ENCODE data around the gene WDPCP. TPM values are rescaled to one million over a fixed set of nuclear protein-coding genes. Genes with fewer than 3 reads are reported as not detected.

Gene WDPCP
- total RNA-seq, 1 experiment from 2014 or later: 15.2 TPM

GRCh38 chr2:63432373-63432772, 155.9 kb downstream of the WDPCP start:
- Histone ChIP-seq H4K20me1 (ENCODE audit: insufficient read depth) (0 out of 2 replicates have a peak, but pooled peaks cover 2% of the 10 kb centered on the region), H3K79me2 (ENCODE audit: low read depth) (no peaks in the 10 kb centered on the region), H3K4me3 (no peak overlapping the region), H3K36me3 (ENCODE audit: low read depth) (no peaks in the 10 kb centered on the region), H2AFZ (no peak overlapping the region), H3K27me3 (ENCODE audit: insufficient read depth, low read depth) (no peaks in the 10 kb centered on the region), H3F3A (ENCODE audit: insufficient read depth, low read depth) (no peaks in the 10 kb centered on the region), H3K4me1 (replicated peaks; ENCODE audit: insufficient read depth) (peaks cover 7% of the 10 kb centered on the region; the same call in 1 of the 2 replicates), H3K9me2 (ENCODE audit: insufficient read depth) (no peaks in the 10 kb centered on the region), H3K27ac (no peak overlapping the region), H3K9me3 (ENCODE audit: insufficient read depth, low read depth) (no peaks in the 10 kb centered on the region), H3K4me2 (no peak overlapping the region)
- CTCF ChIA-PET: no interaction called here
- no TSS peak for BruUV-seq (replicated peaks)
- no peak for DNase-seq
- intact Hi-C loops (cut with micrococcal nuclease; ENCODE audit: unreplicated experiment): loop anchor here (10.0 kb wide), 1 partner anchor 132 kb away; no protein-coding TSS in a partner anchor
- TF ChIP-seq, protein P1, sequence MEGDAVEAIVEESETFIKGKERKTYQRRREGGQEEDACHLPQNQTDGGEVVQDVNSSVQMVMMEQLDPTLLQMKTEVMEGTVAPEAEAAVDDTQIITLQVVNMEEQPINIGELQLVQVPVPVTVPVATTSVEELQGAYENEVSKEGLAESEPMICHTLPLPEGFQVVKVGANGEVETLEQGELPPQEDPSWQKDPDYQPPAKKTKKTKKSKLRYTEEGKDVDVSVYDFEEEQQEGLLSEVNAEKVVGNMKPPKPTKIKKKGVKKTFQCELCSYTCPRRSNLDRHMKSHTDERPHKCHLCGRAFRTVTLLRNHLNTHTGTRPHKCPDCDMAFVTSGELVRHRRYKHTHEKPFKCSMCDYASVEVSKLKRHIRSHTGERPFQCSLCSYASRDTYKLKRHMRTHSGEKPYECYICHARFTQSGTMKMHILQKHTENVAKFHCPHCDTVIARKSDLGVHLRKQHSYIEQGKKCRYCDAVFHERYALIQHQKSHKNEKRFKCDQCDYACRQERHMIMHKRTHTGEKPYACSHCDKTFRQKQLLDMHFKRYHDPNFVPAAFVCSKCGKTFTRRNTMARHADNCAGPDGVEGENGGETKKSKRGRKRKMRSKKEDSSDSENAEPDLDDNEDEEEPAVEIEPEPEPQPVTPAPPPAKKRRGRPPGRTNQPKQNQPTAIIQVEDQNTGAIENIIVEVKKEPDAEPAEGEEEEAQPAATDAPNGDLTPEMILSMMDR (conservative IDR thresholded peaks at IDR 0.05): no peak
- no peak for TF ChIP-seq EZH2 (IDR thresholded peaks at IDR 0.05; ENCODE audit: low read depth)
- POLR2A ChIA-PET (ENCODE audit: unreplicated experiment): no interaction called here

- intact Hi-C loops (cut with micrococcal nuclease; ENCODE audit: unreplicated experiment): no loop called here
- Histone ChIP-seq H3K4me1 (replicated peaks; ENCODE audit: insufficient read depth) (no peaks in the 10 kb centered on the region), H3K36me3 (ENCODE audit: low read depth) (no peaks in the 10 kb centered on the region), H3K4me3 (no peak overlapping the region), H2AFZ (no peak overlapping the region), H3K27me3 (ENCODE audit: insufficient read depth, low read depth) (no peaks in the 10 kb centered on the region), H4K20me1 (ENCODE audit: insufficient read depth) (0 out of 2 replicates have a peak, but pooled peaks cover 2% of the 10 kb centered on the region), H3K79me2 (ENCODE audit: low read depth) (no peaks in the 10 kb centered on the region), H3K4me2 (no peak overlapping the region), H3K9me2 (ENCODE audit: insufficient read depth) (0 out of 2 replicates have a peak, but pooled peaks cover 3% of the 10 kb centered on the region), H3F3A (ENCODE audit: insufficient read depth, low read depth) (no peaks in the 10 kb centered on the region), H3K27ac (no peak overlapping the region), H3K9me3 (ENCODE audit: insufficient read depth, low read depth) (no peaks in the 10 kb centered on the region)
- POLR2A ChIA-PET (ENCODE audit: unreplicated experiment): no interaction called here
- BruUV-seq (replicated peaks): no TSS peak
- CTCF ChIA-PET: interaction anchor here (0.6 to 0.8 kb wide), 2 partner anchors 11 to 66 kb away, joined by 3 read pairs; no protein-coding TSS in a partner anchor
- no peak for DNase-seq
- no peak for TF ChIP-seq EZH2 (IDR thresholded peaks at IDR 0.05; ENCODE audit: low read depth)
- TF ChIP-seq, protein P1 (conservative IDR thresholded peaks at IDR 0.05): no peak
Measured at GRCh38 chr2:63425606-63426005, 162.7 kb downstream of the WDPCP start.

DNA sequence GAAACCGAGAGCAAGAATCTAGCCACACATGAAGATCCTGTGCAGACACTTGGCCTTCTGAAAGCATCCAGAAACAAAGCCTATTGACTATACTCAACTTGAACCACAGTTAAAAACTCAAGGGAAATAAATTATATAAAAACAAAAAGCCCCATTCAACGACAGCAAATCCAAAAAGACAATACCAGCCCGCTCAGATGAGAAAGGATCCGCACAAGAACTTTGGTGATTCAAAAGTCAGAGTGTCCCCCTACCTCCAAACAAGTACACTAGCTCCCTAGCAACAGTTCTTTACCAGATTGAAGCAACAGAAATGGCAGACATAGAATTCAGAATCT, 163.2 kb downstream of the WDPCP start:
- H2AFZ ChIP-seq: no peak overlapping the region
- no peaks in the 10 kb centered on the region for H3K27me3 ChIP-seq (ENCODE audit: insufficient read depth, low read depth)
- no peaks in the 10 kb centered on the region for H3K36me3 ChIP-seq (ENCODE audit: low read depth)
- no peak overlapping the region for H3K27ac ChIP-seq
- POLR2A ChIA-PET (ENCODE audit: unreplicated experiment): interaction anchor here (0.6 kb wide), 1 partner anchor 1465 kb away, joined by 4 read pairs; no protein-coding TSS in a partner anchor
- TF ChIP-seq EZH2 (IDR thresholded peaks at IDR 0.05; ENCODE audit: low read depth): no peak
- TF ChIP-seq, protein P1 (conservative IDR thresholded peaks at IDR 0.05): peak; percentile 8; the same call in 1 of the 2 replicates
- no peaks in the 10 kb centered on the region for H3K4me1 ChIP-seq (replicated peaks; ENCODE audit: insufficient read depth)
- no peak overlapping the region for H3K4me2 ChIP-seq
- H3K79me2 ChIP-seq (ENCODE audit: low read depth): no peaks in the 10 kb centered on the region
- intact Hi-C loops (cut with micrococcal nuclease; ENCODE audit: unreplicated experiment): no loop called here
- H3F3A ChIP-seq (ENCODE audit: insufficient read depth, low read depth): no peaks in the 10 kb centered on the region
- no peaks in the 10 kb centered on the region for H3K9me3 ChIP-seq (ENCODE audit: insufficient read depth, low read depth)
- no peak for DNase-seq
- CTCF ChIA-PET: interaction anchor here (0.6 to 0.8 kb wide), 2 partner anchors 11 to 67 kb away, joined by 3 read pairs; no protein-coding TSS in a partner anchor
- no peak overlapping the region for H3K4me3 ChIP-seq
- 0 out of 2 replicates have a peak, but pooled peaks cover 2% of the 10 kb centered on the region for H4K20me1 ChIP-seq (ENCODE audit: insufficient read depth)
- H3K9me2 ChIP-seq (ENCODE audit: insufficient read depth): 0 out of 2 replicates have a peak, but pooled peaks cover 3% of the 10 kb centered on the region
- BruUV-seq (replicated peaks): no TSS peak
